Fibroblast of villous mesenchyme (primary cell): ENCODE results near the gene LY86. TPM values are rescaled to one million over a fixed set of nuclear protein-coding genes. Genes with fewer than 3 reads are reported as not detected.
"Not testable (repeated sequence)": the region's sequence is repeated elsewhere in the genome, so short reads cannot be mapped to it uniquely, and the experiment has no call there.

ENCODE experiments used
- DNase-seq: peaks from one replicate; pipeline ENCODE4 v3.0.0-alpha.2; 2010; ENCODE audit warnings: low read depth
- H3K4me3 ChIP-seq: 2 replicates; pipeline ENCODE4 v1.5.1; 2011; ENCODE audit warnings: low read depth, mild to moderate bottlenecking, low read length
- CTCF ChIP-seq: IDR thresholded peaks from 2 replicates; pipeline ENCODE4 v1.5.1; 2012; ENCODE audit warnings: low read depth, mild to moderate bottlenecking, low read length; ENCODE audit not compliant: insufficient read depth
- total RNA-seq: library from RNA; depleted of rRNA; stranded (reverse); fragments of >200 nt; gene quantifications from 2 replicates; pipeline ENCODE4 v1.2.3, GENCODE V29; 2012

Gene LY86
- total RNA-seq, 1 donor: not detected

GRCh38 chr6:6600875-6601274 lies 12.4 kb downstream of the LY86 start:
- H3K4me3 ChIP-seq: no peak overlapping the region
- no peak for DNase-seq
- TF ChIP-seq CTCF: no peak

GRCh38 chr6:6602262-6602661 lies 13.7 kb downstream of the LY86 start:
- no peak overlapping the region for H3K4me3 ChIP-seq
- no peak for DNase-seq
- TF ChIP-seq CTCF: no peak

- H3K4me3 ChIP-seq: no peak overlapping the region
- no peak for TF ChIP-seq CTCF
- no peak for DNase-seq
Observed at GRCh38 chr6:6603317-6603716, 14.8 kb downstream of the LY86 start.

GRCh38 chr6:6604015-6604414 lies 15.5 kb downstream of the LY86 start:
- no peak for DNase-seq
- no peak for TF ChIP-seq CTCF
- H3K4me3 ChIP-seq: no peak overlapping the region

- TF ChIP-seq CTCF: no peak
- no peak for DNase-seq
Observed at GRCh38 chr6:6604566-6604965, 16.0 kb downstream of the LY86 start.

GRCh38 chr6:6605873-6606272 lies 17.4 kb downstream of the LY86 start:
- no peak overlapping the region for H3K4me3 ChIP-seq
- DNase-seq: no peak
- no peak for TF ChIP-seq CTCF

More at GRCh38 chr6:6604566-6604965, 16.0 kb downstream of the LY86 start:
- H3K4me3 ChIP-seq: no peak overlapping the region

GRCh38 chr6:6606391-6607030 lies 18.0 kb downstream of the LY86 start:
- DNase-seq, H3K4me3 ChIP-seq: not testable (repeated sequence)

GRCh38 chr6:6609450-6609849 lies 20.9 kb downstream of the LY86 start:
- DNase-seq: no peak
- no peak for TF ChIP-seq CTCF
- no peak overlapping the region for H3K4me3 ChIP-seq
